H1 (cell line): ENCODE measurements around the gene COQ2.

ENCODE experiments used
- CHD2 ChIP-seq: IDR thresholded peaks from 2 replicates; pipeline ENCODE4 v1.6.1; 2012; ENCODE audit warnings: low read length, improper control_type of control experiment
- EGR1 ChIP-seq: IDR thresholded peaks from 2 replicates; pipeline ENCODE4 v1.6.1; 2011; ENCODE audit warnings: low read depth, low read length, borderline replicate concordance
- HDAC6 ChIP-seq: IDR thresholded peaks from one replicate; pipeline ENCODE4 v1.7.1; 2012; ENCODE audit warnings: low read depth, mild to moderate bottlenecking, inconsistent platforms, low read length, moderate library complexity
- POLR2A ChIP-seq, 2 experiments: IDR thresholded peaks; 1 replicate in 1 of 2; 2 replicates in 1 of 2; pipeline ENCODE4 v1.6.1; 2011; ENCODE audit warnings: low read depth in 2 of 2, low read length in 2 of 2, mild to moderate bottlenecking in 2 of 2; ENCODE audit errors: control extremely low read depth in 1 of 2
- POLR2AphosphoS5 ChIP-seq: IDR thresholded peaks from 2 replicates; pipeline ENCODE4 v1.6.1; 2011; ENCODE audit warnings: low read depth, low read length
- TF ChIP-seq, protein P1 (sequence below), 3 experiments: IDR thresholded peaks; 1 replicate in 2 of 3; 2 replicates in 1 of 3; pipeline versions ENCODE4 v1.5.1 to v1.6.1; 2011; ENCODE audit warnings: low read length in 3 of 3, mild to moderate bottlenecking in 3 of 3, inconsistent platforms in 2 of 3, low read depth in 1 of 3, moderate library complexity in 1 of 3; ENCODE audit not compliant: insufficient read depth in 1 of 3; ENCODE audit errors: control extremely low read depth in 1 of 3

DNA sequence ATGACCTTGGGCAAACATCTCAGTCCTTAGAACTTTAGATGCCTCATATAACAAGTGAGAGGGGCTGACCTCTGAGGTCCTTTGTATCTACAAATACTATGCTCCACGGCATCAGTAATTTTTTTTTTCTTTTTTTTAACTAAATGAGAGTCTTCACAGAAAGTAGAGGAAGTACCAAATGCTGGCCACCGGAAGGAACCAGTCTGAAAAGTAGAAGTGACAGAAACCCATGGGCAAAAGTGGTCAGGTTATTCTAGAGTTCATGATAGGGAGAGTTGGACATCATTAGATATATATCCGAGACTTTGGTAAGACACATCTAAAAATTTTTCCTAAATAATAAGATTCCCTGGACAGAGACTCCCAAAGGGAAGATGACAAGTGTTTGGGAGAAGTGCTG is 53.7 kb downstream of the COQ2 start:
- TF ChIP-seq HDAC6 (no peak), POLR2AphosphoS5 (no peak), CHD2 (no peak), EGR1 (no peak), POLR2A (IDR thresholded peaks at IDR 0.05; ENCODE audit: control extremely low read depth in 1 of 2, low read depth in 2 of 2, low read length in 2 of 2) (no peak)
- TF ChIP-seq, protein P1, sequence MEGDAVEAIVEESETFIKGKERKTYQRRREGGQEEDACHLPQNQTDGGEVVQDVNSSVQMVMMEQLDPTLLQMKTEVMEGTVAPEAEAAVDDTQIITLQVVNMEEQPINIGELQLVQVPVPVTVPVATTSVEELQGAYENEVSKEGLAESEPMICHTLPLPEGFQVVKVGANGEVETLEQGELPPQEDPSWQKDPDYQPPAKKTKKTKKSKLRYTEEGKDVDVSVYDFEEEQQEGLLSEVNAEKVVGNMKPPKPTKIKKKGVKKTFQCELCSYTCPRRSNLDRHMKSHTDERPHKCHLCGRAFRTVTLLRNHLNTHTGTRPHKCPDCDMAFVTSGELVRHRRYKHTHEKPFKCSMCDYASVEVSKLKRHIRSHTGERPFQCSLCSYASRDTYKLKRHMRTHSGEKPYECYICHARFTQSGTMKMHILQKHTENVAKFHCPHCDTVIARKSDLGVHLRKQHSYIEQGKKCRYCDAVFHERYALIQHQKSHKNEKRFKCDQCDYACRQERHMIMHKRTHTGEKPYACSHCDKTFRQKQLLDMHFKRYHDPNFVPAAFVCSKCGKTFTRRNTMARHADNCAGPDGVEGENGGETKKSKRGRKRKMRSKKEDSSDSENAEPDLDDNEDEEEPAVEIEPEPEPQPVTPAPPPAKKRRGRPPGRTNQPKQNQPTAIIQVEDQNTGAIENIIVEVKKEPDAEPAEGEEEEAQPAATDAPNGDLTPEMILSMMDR (IDR thresholded peaks at IDR 0.05; ENCODE audit: control extremely low read depth in 1 of 3, insufficient read depth in 1 of 3, low read depth in 1 of 3, low read length in 3 of 3): no peak
